ENCODE measurements around the gene SHC4.

Gene SHC4

GRCh38 chr15:48966595-48967301, 3.0 kb upstream of the SHC4 start:
- DNase-seq: peak; percentile 74

DNA sequence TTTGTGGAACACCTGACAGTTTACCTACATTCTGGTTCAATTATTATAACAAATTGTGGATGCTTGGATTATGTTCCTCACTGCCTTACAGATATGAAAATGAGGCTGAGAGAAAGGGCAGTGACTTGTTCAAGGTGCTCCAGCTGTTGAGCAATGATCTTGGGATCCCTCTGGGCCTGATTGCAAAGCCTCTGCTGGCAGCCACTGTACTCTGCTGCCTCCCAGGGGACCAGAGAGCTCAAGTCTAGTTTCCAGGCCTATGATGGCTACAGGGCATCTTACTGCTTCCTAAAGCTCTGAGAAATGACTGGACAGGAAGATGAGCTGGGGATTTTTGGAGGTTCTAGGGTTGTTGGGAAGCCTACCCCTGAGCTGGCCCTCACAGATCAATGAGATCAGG, 2.3 kb upstream of the SHC4 start:
- DNase-seq: peak; percentile 54

- no peak for DNase-seq
Observed at GRCh38 chr15:48964898-48965297, 1.2 kb upstream of the SHC4 start.

GRCh38 chr15:48962662-48963523, 826 bp downstream of the SHC4 start:
- peak; percentile 60 for DNase-seq

GRCh38 chr15:48955967-48956366, 7.8 kb downstream of the SHC4 start:
- no peak for DNase-seq

GRCh38 chr15:48955370-48955769, 8.3 kb downstream of the SHC4 start:
- no peak for DNase-seq

GRCh38 chr15:48954538-48954937, 9.2 kb downstream of the SHC4 start:
- no peak for DNase-seq

DNA sequence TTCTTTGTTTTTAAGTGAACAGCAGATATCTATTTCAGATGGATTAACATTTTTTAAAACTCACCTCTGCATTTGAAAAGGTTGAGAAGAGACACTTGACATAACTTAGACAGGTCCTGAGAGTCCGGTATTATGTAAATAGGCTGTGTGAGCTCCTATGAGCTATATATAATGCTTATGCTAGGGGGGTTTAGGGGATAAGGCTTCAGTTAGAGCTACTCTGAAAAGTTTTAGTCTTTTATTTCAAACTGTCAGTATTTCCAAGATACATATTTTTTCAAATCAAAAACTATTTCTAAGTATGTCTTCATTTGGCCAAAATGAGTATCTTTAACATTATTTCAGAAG, 16.9 kb downstream of the SHC4 start:
- DNase-seq: no peak

DNA sequence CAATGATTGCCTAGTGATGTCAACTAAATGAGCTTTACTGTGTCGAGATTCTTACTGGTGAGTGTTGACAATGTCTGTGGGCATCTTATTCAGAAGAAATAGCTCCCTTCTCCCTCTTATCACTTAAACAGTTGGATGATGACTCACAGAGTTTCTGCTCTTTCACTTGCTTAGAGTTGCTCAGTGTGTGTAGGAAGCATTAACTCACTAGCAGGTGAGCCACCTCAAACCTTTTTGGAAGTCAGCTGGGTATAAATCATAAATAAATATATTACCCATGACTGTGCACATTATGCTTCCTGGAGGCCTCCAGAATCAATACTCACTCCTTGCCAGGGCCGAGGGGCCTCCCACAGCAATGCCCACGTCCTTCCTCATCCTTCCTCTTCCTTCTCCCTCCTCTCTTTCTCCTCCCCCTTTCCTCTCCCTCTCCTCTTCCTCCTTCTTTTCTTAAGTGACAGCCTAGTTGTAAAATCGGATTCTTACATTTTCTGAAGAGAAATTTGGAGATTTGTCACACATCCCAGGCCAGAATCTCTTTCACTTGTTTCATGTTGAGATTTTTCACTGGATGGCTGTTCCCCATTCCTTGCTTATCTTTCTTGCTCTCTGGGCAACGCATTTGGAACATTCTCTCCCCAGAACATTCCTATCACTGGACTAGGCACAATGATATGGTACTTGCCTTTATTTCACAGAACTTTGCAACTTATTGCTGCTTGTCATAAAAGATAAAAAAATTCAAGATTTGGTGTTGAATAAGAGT, 17.5 kb downstream of the SHC4 start:
- DNase-seq: peak; percentile 56

DNA sequence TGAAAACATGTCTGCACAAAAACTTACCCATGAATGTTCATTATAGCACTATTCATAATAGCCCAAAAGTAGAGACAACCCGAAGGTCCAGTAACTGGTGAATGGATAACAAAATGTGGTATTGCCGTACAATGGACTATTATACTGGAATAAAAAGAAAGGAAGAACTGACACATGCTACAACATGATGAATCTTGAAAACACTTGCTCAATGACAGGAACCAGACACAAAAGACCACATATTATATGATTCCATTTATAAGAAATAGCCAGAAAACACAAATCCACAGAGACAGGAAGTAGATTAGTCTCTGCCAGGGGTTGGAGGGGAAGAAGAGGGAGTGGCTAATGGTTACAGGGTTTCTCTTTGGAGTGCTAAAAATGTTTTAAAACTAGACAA, 18.3 kb downstream of the SHC4 start:
- no peak for DNase-seq

DNA sequence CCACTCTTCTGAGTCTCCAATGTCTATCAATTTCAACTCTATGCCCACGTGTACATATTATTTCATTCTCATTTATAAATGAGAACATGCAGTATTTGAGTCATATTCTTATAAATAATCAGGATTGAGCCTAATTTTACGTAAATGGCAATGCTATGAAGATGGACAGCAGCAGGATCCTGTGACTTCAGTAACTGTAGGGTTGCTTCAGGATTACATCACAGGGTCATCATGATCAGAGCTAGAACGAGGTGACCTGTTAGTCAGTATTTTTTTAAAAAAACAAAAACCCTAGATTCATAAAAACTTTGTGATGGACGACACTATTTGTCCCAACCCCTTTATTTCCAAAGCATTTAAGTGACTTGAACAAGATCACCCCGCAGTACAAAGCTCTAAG, 21.8 kb downstream of the SHC4 start:
- no peak for DNase-seq

- DNase-seq: no peak
Observed at GRCh38 chr15:48940508-48940907, 23.2 kb downstream of the SHC4 start.

DNA sequence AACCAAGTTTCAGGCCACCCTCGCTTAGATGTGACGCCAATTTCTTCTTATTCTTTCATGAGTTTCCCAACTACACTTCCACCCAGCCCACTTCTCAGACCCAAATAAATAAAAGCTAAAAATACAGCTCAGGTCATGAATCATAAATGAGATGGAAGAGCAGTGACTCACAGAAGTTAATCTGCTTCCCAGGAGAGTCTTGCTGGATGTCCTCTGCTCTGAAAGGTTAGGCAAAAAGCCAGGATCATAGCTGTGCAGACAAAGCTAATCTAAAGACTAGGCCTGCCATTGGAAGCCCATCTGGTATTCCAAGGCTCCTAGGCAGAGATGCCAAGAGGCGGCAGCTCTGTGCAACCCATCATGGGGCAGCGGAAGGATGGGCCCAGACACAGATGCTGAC, 24.1 kb downstream of the SHC4 start:
- DNase-seq: no peak

- DNase-seq: no peak
Observed at GRCh38 chr15:48937886-48938285, 25.8 kb downstream of the SHC4 start.

- no peak for DNase-seq
Observed at GRCh38 chr15:48936666-48937065, 27.1 kb downstream of the SHC4 start.

GRCh38 chr15:48935236-48935635, 28.5 kb downstream of the SHC4 start:
- DNase-seq: no peak

DNA sequence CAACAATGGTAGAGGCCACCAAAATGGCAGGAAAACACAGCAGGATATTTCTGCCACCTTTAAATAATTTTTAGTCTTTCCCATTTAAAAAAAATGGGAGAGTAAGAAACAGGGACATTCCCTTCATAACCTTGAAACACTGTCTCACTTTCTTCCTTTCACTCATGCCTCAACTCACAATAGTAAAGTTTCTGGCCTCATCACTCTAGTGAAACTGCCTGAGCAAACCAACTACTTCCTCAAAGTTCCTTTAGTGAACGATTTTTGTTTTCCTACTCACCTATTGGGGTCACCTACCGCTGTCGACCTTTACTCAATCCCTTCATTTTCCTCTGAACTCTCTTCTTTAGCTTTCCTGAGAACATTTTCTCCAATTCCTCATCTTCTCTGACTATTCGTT, 33.0 kb downstream of the SHC4 start:
- no peak for DNase-seq

- no peak for DNase-seq
Observed at GRCh38 chr15:48929661-48930060, 34.1 kb downstream of the SHC4 start.

DNA sequence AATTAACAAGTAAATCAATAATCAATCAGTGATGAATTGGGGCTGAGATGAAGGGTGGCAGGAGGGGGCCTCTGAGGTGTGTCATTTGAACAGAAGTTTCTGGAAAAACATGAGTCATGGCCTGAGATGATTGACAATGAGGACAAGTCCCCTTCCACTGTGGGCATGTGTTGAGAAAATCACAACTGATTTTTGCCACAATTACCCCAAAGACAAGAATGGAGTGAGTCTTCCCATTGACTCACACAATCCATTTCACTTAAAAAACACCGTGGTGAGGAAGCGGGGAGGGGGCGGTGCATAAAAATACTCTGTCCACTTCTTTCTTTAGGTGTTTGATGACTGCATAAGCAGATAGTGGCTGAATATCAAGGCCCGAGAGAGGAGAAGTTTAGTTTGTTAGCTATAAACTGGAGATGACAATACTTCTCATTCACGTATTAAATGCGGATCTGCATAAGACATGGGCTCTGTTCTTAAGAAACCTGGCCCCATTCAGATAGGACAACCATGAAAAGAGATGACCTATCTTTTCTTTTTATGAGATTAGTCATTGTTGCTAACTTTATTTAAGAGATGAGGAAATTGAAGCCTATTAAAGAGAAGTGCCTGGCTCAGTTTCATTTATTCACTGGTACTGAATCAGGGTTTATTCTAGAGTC, 34.7 kb downstream of the SHC4 start:
- no peak for DNase-seq

DNA sequence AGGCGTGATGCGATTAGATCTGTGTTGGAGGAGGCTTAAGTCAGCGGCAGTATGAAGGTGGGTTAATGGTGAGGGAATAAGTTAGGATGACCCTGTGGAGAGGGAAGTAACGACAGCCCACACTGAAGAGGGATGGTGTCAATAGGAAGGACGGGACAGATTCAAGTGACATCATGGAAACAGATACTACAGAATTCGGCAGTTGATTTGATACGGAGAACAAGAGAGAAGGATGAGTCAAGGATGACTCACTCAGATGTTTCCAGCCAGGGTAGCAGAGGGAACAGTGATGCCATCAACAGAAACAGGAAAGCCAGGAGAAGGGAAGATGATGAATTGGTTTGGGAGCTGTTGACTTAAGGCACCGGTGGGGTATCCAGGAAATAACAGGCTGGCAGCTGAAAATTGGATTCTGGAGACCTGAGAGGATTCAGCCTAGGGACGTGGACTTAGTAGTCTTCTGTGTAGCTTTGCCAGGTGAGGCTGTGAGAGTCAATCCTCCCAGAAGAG, 38.0 kb downstream of the SHC4 start:
- DNase-seq: no peak

DNA sequence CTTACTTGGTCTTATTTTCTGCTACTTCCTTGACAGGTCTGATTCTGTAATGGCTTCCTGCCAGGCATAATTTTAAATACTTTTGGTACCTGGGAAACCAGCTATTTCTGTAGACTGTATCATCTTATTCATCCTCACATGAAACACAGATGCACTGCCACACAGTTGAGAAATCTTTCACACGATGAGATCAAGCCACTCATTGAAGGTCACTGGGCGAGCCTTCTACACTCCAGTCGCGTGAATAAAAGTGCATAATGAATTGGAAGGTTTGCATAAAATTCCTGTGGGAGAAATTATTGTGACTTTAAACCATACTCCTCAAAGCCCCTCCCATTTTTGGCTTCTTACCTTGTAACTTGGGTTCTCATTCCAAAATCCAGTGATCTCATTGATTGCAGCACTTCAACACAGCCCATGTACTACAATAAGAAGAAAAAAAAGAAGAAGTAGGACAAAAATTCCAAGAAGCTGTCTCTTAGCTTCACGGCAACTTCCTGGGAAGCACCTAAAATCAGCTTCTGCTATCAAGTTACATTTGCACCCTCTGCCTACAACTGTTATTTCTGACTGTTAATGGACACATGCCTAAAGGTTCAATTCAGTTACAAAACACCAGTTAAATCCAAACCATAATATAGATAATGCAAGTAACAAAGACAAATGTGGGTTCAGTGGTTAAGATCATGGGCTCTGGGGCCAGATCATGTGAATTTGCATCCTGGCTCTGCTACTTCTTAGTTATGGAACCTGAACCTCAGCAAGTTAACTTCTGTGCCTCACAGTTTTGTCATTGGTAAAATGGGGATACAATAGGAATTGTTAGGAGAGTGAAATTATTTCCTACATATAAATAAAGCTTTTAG, 39.0 kb downstream of the SHC4 start:
- peak; percentile 20 for DNase-seq

- no peak for DNase-seq
Observed at GRCh38 chr15:48922046-48922445, 41.7 kb downstream of the SHC4 start.
